A549 (cell line): Measurements from ENCODE around the gene GLB1L. TPM values are rescaled to one million over a fixed set of nuclear protein-coding genes. Genes with fewer than 3 reads are reported as not detected.

Source experiments
- ATAC-seq, 2 experiments: fragments of 200-7000 bp in 1 of 2; fragments of >200 bp in 1 of 2; cut with Nextera tagmentation in 1 of 2; cut with Tn5 transposase in 1 of 2; 3 replicates each; pipeline versions ENCODE4 v1.8.0 to v1.9.1; 2018 to 2020; ENCODE audit warnings: mild to moderate bottlenecking in 1 of 2, moderate library complexity in 1 of 2
- CTCF ChIA-PET: fragments of 300-600 bp; sonication (Branson Sonifier 250); formaldehyde crosslinking; extraction: SDS; loops from one replicate; lab custom pipeline; 2021; ENCODE audit warnings: antibody characterized with exemption, inconsistent platforms; lab: Yijun Ruan, JAX
- POLR2A ChIA-PET: fragments of 350-600 bp; formaldehyde crosslinking; extraction: SDS; loops from one replicate; lab custom pipeline; 2021; ENCODE audit warnings: antibody characterized with exemption, inconsistent platforms; lab: Yijun Ruan, JAX
- DNase-seq, 2 experiments: peaks; one replicate each; pipeline versions ENCODE4 v3.0.0 to v3.0.0-alpha.2; 2011 to 2016; ENCODE audit warnings: low read depth in 1 of 2, low spot score in 1 of 2
- FAIRE-seq: peaks from 2 replicates; lab custom pipeline; 2011; peaks lifted over from hg19 to GRCh38; lab: Jason Lieb, UNC
- H3K27ac ChIP-seq, 2 experiments: fragments of >200 bp; sonication (Bioruptor Twin); formaldehyde crosslinking; 3 replicates each; pipeline ENCODE4 v1.5.1; 2016 to 2017
- H3K4me1 ChIP-seq: fragments of >200 bp; sonication (Bioruptor Twin); formaldehyde crosslinking; 3 replicates; pipeline ENCODE4 v1.6.1; 2016
- H3K4me2 ChIP-seq: fragments of >200 bp; sonication (Bioruptor Twin); formaldehyde crosslinking; 3 replicates; pipeline ENCODE4 v1.6.1; 2016
- H3K4me3 ChIP-seq: fragments of >200 bp; sonication (Bioruptor Twin); formaldehyde crosslinking; 3 replicates; pipeline ENCODE4 v1.5.1; 2016
- H3K9me3 ChIP-seq: fragments of >200 bp; sonication (Bioruptor Twin); formaldehyde crosslinking; 3 replicates; pipeline ENCODE4 v1.6.1; 2016
- CBX2 ChIP-seq: fragments of 200-600 bp; sonication (generic); IDR thresholded peaks from 2 replicates; pipeline ENCODE4 v1.6.1; 2016; ENCODE audit warnings: low read depth, mild to moderate bottlenecking, borderline replicate concordance
- CEBPB ChIP-seq, 2 experiments: fragments of >200 bp in 1 of 2; sonication (Bioruptor Twin) in 1 of 2; formaldehyde crosslinking in 1 of 2; IDR thresholded peaks; 2 replicates each; pipeline ENCODE4 v1.6.1; 2012 to 2016
- CHD2 ChIP-seq: fragments of 150-350 bp; IDR thresholded peaks from 2 replicates; pipeline ENCODE4 v1.6.1; 2014; ENCODE audit warnings: low read length; ENCODE audit not compliant: partially characterized antibody
- E2F6 ChIP-seq: IDR thresholded peaks from 2 replicates; pipeline ENCODE4 v1.6.1; 2012; ENCODE audit warnings: low read depth, borderline replicate concordance
- EHMT2 ChIP-seq: fragments of 200-600 bp; sonication (generic); IDR thresholded peaks from 2 replicates; pipeline ENCODE4 v1.6.1; 2016; ENCODE audit warnings: antibody characterized with exemption, low read depth, mild to moderate bottlenecking, moderate library complexity
- EP300 ChIP-seq, 2 experiments: fragments of >200 bp; sonication (Bioruptor Twin); formaldehyde crosslinking; IDR thresholded peaks; 2 replicates in 1 of 2; 3 replicates in 1 of 2; pipeline ENCODE4 v1.6.1; 2016 to 2017
- FOSB ChIP-seq: fragments of 250-450 bp; sonication (Bioruptor Pico); IDR thresholded peaks from 2 replicates; pipeline ENCODE4 v1.5.0; 2020; ENCODE audit warnings: mild to moderate bottlenecking, moderate library complexity
- HDAC2 ChIP-seq: fragments of 200-600 bp; sonication (generic); IDR thresholded peaks from 2 replicates; pipeline ENCODE4 v1.6.1; 2016
- HEYL ChIP-seq: fragments of 250-450 bp; sonication (Bioruptor Pico); IDR thresholded peaks from 2 replicates; pipeline ENCODE4 v1.8.0; 2021; ENCODE audit warnings: mild to moderate bottlenecking, moderate library complexity
- HOXA7 ChIP-seq: fragments of 250-450 bp; sonication (Bioruptor Pico); IDR thresholded peaks from 2 replicates; pipeline ENCODE4 v1.5.0; 2020; ENCODE audit warnings: mild to moderate bottlenecking, moderate library complexity
- KDM5A ChIP-seq: fragments of 200-600 bp; sonication (generic); IDR thresholded peaks from 2 replicates; pipeline ENCODE4 v1.6.1; 2016; ENCODE audit warnings: antibody characterized with exemption, mild to moderate bottlenecking
- MAFK ChIP-seq: fragments of 450-650 bp; IDR thresholded peaks from 2 replicates; pipeline ENCODE4 v1.6.1; 2014; ENCODE audit not compliant: partially characterized antibody
- NFE2L2 ChIP-seq: fragments of 150-350 bp; conservative IDR thresholded peaks from 2 replicates; pipeline ENCODE4 v1.6.1; 2014; ENCODE audit warnings: low read length
- PHF8 ChIP-seq: fragments of 200-600 bp; sonication (generic); IDR thresholded peaks from 2 replicates; pipeline ENCODE4 v1.6.1; 2016; ENCODE audit warnings: low read depth, mild to moderate bottlenecking, antibody characterized with exemption, moderate library complexity, borderline replicate concordance
- POLR2AphosphoS2 ChIP-seq: conservative IDR thresholded peaks from 2 replicates; pipeline ENCODE4 v1.6.1; 2012; ENCODE audit warnings: low read length, improper control_type of control experiment, inconsistent platforms
- RNF2 ChIP-seq: fragments of 200-600 bp; sonication (generic); IDR thresholded peaks from 2 replicates; pipeline ENCODE4 v1.6.1; 2016; ENCODE audit warnings: low read depth, mild to moderate bottlenecking, antibody characterized with exemption, moderate library complexity, borderline replicate concordance
- SREBF2 ChIP-seq: fragments of 450-650 bp; IDR thresholded peaks from 2 replicates; pipeline ENCODE4 v1.6.1; 2014; ENCODE audit warnings: mild to moderate bottlenecking, moderate library complexity
- TFCP2L1 ChIP-seq: fragments of 250-450 bp; sonication (Bioruptor Pico); IDR thresholded peaks from 2 replicates; pipeline ENCODE4 v1.5.0; 2021; ENCODE audit warnings: mild to moderate bottlenecking
- TP53 ChIP-seq: fragments of 250-450 bp; sonication (Bioruptor Pico); IDR thresholded peaks from 2 replicates; pipeline ENCODE4 v1.5.0; 2021; ENCODE audit warnings: mild to moderate bottlenecking, moderate library complexity
- ZSCAN20 ChIP-seq: fragments of 250-450 bp; sonication (Bioruptor Pico); IDR thresholded peaks from 2 replicates; pipeline ENCODE4 v1.8.0; 2022; ENCODE audit warnings: mild to moderate bottlenecking, moderate library complexity
- WGBS: methylation state at CpG from one replicate; pipeline ENCODE4 v1.1.6; 2017; ENCODE audit errors: missing lambda C conversion rate; 5-methylcytosine and 5-hydroxymethylcytosine counted together
- polyA plus RNA-seq, 4 experiments: library from polyadenylated mRNA; depleted of rRNA in 3 of 4; stranded (reverse); fragments of >200 nt; fragmentation: RNase III in 1 of 4; extraction: RNeasy Plus Mini Kit Qiagen cat#74134 plus additional on column Dnase treatment in 1 of 4; gene quantifications; 2 replicates in 3 of 4; 3 replicates in 1 of 4; pipeline ENCODE4 v1.2.3, GENCODE V29; 2011 to 2017
- TF ChIP-seq, protein P1 (sequence below): fragments of >200 bp; sonication (Bioruptor Twin); formaldehyde crosslinking; IDR thresholded peaks from 3 replicates; pipeline ENCODE4 v1.6.1; 2016
- TF ChIP-seq, protein P2 (sequence below): IDR thresholded peaks from 2 replicates; pipeline ENCODE4 v1.6.1; 2012
- TF ChIP-seq, protein P3 (sequence below): fragments of 200-600 bp; sonication (generic); IDR thresholded peaks from 2 replicates; pipeline ENCODE4 v1.6.1; 2016; ENCODE audit warnings: antibody characterized with exemption, mild to moderate bottlenecking, moderate library complexity

GLB1L gene
- polyA plus RNA-seq, 2 of the 4 experiments (the other 2 are of a cell fraction): 5.9 to 8.7 TPM

DNA sequence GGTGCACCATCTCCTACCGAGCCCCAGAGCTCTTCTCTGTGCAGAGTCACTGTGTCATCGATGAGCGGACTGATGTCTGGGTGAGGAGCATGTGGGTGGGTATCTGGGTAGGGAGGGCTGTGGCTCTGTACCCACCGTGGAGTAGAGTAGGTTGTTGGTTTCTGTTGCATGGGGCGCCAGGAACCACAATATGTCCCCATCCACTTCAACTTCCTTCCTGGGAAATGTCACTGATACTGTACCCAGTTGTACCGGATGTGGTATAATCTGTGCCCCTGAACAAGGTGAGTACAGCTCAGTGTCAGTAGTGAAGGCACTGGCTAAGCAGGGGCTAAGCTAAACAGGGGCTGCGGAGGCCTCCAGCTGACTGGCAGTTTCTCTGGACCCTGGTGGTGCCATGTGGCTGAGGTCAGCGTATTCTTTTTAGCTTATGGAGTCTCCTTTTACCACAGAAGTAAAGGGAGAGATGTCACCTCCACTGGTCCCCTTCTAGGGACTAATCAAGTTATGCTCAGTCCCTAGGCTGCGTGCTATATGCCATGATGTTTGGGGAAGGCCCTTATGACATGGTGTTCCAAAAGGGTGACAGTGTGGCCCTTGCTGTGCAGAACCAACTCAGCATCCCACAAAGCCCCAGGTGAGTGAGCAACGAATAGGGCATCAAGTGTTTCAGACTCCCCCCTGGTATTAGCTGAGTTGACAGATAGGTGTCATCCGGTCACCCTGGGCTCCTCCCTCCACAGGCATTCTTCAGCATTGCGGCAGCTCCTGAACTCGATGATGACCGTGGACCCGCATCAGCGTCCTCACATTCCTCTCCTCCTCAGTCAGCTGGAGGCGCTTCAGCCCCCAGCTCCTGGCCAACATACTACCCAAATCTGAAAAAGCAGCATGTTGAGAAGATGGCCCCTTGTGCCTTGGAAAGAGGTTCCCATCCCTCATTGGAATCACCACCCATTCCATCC, 2.7 kb upstream of the GLB1L start:
- ATAC-seq: no peak
- 0 out of 3 replicates have a peak overlapping the region, but pooled peaks have one; percentile 27 for H3K4me3 ChIP-seq
- FAIRE-seq: no peak
- ChIA-PET POLR2A (interaction anchor here (0.7 to 3.1 kb wide), 4 partner anchors 18 to 30 kb away, joined by 3 to 32 read pairs (median 20); partner anchors contain the start of genes ABCB6, ANKZF1, ATG9A and DNAJB2), CTCF (interaction anchor here (1.1 to 12.6 kb wide), 8 partner anchors 8 to 72 kb away, joined by 3 to 241 read pairs (median 4); partner anchors contain the start of genes ANKZF1, ATG9A, CNPPD1 and DNAJB2)
- WGBS: 91% methylated on average over 16 of the region's 17 CpGs
- no peak for TF ChIP-seq RNF2
- TF ChIP-seq, protein P1, sequence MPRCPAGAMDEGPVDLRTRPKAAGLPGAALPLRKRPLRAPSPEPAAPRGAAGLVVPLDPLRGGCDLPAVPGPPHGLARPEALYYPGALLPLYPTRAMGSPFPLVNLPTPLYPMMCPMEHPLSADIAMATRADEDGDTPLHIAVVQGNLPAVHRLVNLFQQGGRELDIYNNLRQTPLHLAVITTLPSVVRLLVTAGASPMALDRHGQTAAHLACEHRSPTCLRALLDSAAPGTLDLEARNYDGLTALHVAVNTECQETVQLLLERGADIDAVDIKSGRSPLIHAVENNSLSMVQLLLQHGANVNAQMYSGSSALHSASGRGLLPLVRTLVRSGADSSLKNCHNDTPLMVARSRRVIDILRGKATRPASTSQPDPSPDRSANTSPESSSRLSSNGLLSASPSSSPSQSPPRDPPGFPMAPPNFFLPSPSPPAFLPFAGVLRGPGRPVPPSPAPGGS: 0 out of 3 replicates have a peak, but pooled peaks have one; percentile 23
- TF ChIP-seq, protein P2, sequence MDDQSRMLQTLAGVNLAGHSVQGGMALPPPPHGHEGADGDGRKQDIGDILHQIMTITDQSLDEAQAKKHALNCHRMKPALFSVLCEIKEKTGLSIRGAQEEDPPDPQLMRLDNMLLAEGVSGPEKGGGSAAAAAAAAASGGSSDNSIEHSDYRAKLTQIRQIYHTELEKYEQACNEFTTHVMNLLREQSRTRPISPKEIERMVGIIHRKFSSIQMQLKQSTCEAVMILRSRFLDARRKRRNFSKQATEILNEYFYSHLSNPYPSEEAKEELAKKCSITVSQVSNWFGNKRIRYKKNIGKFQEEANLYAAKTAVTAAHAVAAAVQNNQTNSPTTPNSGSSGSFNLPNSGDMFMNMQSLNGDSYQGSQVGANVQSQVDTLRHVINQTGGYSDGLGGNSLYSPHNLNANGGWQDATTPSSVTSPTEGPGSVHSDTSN: 0 out of 2 replicates have a peak, but pooled peaks have one; percentile 30
- peak; percentile 75 for TF ChIP-seq MAFK
- no peak for TF ChIP-seq HEYL
- peak overlapping the region; percentile 96 for H3K4me2 ChIP-seq
- peak in 1 of 2 experiments; percentile 53 for DNase-seq
- no peaks in the 10 kb centered on the region for H3K9me3 ChIP-seq
- H3K4me1 ChIP-seq: peaks cover 70% of the 10 kb centered on the region
- peak overlapping the region; percentile 90 for H3K27ac ChIP-seq

- CTCF ChIA-PET: interaction anchor here (0.9 to 3.4 kb wide), 5 partner anchors 10 to 75 kb away, joined by 3 to 34 read pairs (median 7); partner anchors contain the start of gene DNAJB2
- TF ChIP-seq CBX2 (no peak), POLR2AphosphoS2 (no peak), KDM5A (no peak), EHMT2 (no peak), HDAC2 (no peak), ZSCAN20 (CRISPR knock-in tag) (no peak), CEBPB (IDR thresholded peaks at IDR 0.05) (no peak), TP53 (no peak), PHF8 (no peak)
- TF ChIP-seq, all 56 proteins: peak for 0
- Histone ChIP-seq H3K4me3 (peak overlapping the region; percentile 78; the same call in 1 of the 3 replicates), H3K4me2 (peak overlapping the region; percentile 90), H3K27ac (peak overlapping the region; percentile 6 to 96; a peak in 3 of 6 replicates), H3K9me3 (no peaks in the 10 kb centered on the region), H3K4me1 (peaks cover 62% of the 10 kb centered on the region)
- 96% methylated on average over 10 of the region's 10 CpGs for WGBS
- ATAC-seq (no peak), FAIRE-seq (no peak), DNase-seq (no peak)
- POLR2A ChIA-PET: interaction anchor here (1.9 kb wide), 1 partner anchor 12 kb away, joined by 5 read pairs; no protein-coding TSS in a partner anchor
Observed at GRCh38 chr2:219246559-219246958, 1.3 kb upstream of the GLB1L start.

- ChIA-PET CTCF (interaction anchor here (0.9 to 3.4 kb wide), 12 partner anchors 10 to 348 kb away, joined by 3 to 34 read pairs (median 4); partner anchors contain the start of gene DNAJB2), POLR2A (interaction anchor here (1.4 to 1.9 kb wide), 7 partner anchors 8 to 49 kb away, joined by 5 to 14 read pairs (median 10); partner anchors contain the start of genes ABCB6, ANKZF1, ATG9A and DNAJB2)
- Histone ChIP-seq H3K4me2 (peak overlapping the region; percentile 90), H3K4me3 (peak overlapping the region; percentile 78), H3K4me1 (peaks cover 56% of the 10 kb centered on the region), H3K27ac (peak overlapping the region; percentile 90 to 96), H3K9me3 (no peaks in the 10 kb centered on the region)
- DNase-seq (no peak), ATAC-seq (peak in 1 of 2 experiments; percentile 0; a peak in 2 of 6 replicates), FAIRE-seq (no peak)
- 12% methylated on average over 10 of the region's 10 CpGs for WGBS
- TF ChIP-seq TFCP2L1 (CRISPR knock-in tag) (no peak), HOXA7 (CRISPR knock-in tag) (no peak), CHD2 (no peak), TP53 (no peak), HEYL (no peak), NFE2L2 (no peak), SREBF2 (no peak), E2F6 (no peak), EP300 (IDR thresholded peaks at IDR 0.05) (no peak), FOSB (CRISPR knock-in tag) (no peak), ZSCAN20 (CRISPR knock-in tag) (no peak)
- TF ChIP-seq, protein P3, sequence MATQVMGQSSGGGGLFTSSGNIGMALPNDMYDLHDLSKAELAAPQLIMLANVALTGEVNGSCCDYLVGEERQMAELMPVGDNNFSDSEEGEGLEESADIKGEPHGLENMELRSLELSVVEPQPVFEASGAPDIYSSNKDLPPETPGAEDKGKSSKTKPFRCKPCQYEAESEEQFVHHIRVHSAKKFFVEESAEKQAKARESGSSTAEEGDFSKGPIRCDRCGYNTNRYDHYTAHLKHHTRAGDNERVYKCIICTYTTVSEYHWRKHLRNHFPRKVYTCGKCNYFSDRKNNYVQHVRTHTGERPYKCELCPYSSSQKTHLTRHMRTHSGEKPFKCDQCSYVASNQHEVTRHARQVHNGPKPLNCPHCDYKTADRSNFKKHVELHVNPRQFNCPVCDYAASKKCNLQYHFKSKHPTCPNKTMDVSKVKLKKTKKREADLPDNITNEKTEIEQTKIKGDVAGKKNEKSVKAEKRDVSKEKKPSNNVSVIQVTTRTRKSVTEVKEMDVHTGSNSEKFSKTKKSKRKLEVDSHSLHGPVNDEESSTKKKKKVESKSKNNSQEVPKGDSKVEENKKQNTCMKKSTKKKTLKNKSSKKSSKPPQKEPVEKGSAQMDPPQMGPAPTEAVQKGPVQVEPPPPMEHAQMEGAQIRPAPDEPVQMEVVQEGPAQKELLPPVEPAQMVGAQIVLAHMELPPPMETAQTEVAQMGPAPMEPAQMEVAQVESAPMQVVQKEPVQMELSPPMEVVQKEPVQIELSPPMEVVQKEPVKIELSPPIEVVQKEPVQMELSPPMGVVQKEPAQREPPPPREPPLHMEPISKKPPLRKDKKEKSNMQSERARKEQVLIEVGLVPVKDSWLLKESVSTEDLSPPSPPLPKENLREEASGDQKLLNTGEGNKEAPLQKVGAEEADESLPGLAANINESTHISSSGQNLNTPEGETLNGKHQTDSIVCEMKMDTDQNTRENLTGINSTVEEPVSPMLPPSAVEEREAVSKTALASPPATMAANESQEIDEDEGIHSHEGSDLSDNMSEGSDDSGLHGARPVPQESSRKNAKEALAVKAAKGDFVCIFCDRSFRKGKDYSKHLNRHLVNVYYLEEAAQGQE: no peak
- TF ChIP-seq, protein P2: no peak
Observed at GRCh38 chr2:219245899-219246230, 621 bp upstream of the GLB1L start.
